GM23338 (cell line): ENCODE measurements around the gene GAS6. TPM values are rescaled to one million over a fixed set of nuclear protein-coding genes. Genes with fewer than 3 reads are reported as not detected.
A peak's percentile ranks its signal among the peaks of the same experiment; 100 is the strongest.

Source experiments
- ATAC-seq: fragments of 200-7000 bp; cut with Tn5 transposase; 3 replicates; pipeline ENCODE4 v1.9.1; 2020
- DNase-seq: peaks from one replicate; pipeline ENCODE4 v3.0.0-alpha.2; 2015; ENCODE audit warnings: low spot score
- H2AFZ ChIP-seq: fragments of 200-600 bp; sonication (generic); 2 replicates; pipeline ENCODE4 v1.8.0; 2016; ENCODE audit warnings: antibody characterized with exemption, mild to moderate bottlenecking, moderate library complexity
- H3F3A ChIP-seq: fragments of 200-600 bp; sonication (generic); replicated peaks from 2 replicates; pipeline ENCODE4 v1.8.0; 2017; ENCODE audit warnings: antibody characterized with exemption, mixed run types, low read depth
- H3K27ac ChIP-seq: fragments of 200-600 bp; sonication (generic); 2 replicates; pipeline ENCODE4 v1.6.1; 2016; ENCODE audit warnings: low read depth
- H3K27me3 ChIP-seq: fragments of 200-600 bp; sonication (generic); 2 replicates; pipeline ENCODE4 v1.8.0; 2016; ENCODE audit warnings: mild to moderate bottlenecking, mixed run types, moderate library complexity; ENCODE audit not compliant: insufficient read depth
- H3K36me3 ChIP-seq: fragments of 200-600 bp; sonication (generic); 2 replicates; pipeline ENCODE4 v1.8.0; 2016; ENCODE audit warnings: mild to moderate bottlenecking; ENCODE audit not compliant: insufficient read depth
- H3K4me1 ChIP-seq: fragments of 200-600 bp; sonication (generic); 2 replicates; pipeline ENCODE4 v1.8.0; 2016; ENCODE audit warnings: mild to moderate bottlenecking, moderate library complexity; ENCODE audit not compliant: insufficient read depth
- H3K4me2 ChIP-seq: fragments of 200-600 bp; sonication (generic); 2 replicates; pipeline ENCODE4 v1.7.1; 2017; ENCODE audit warnings: mixed run types
- H3K4me3 ChIP-seq: fragments of 200-600 bp; sonication (generic); 2 replicates; pipeline ENCODE4 v1.6.1; 2016; ENCODE audit warnings: mixed run types
- H3K79me2 ChIP-seq: fragments of 200-600 bp; sonication (generic); replicated peaks from 2 replicates; pipeline ENCODE4 v1.8.0; 2017; ENCODE audit warnings: mild to moderate bottlenecking; ENCODE audit not compliant: insufficient read depth
- H3K9me2 ChIP-seq: fragments of 200-600 bp; sonication (generic); 2 replicates; pipeline ENCODE4 v1.8.0; 2017; ENCODE audit not compliant: insufficient read depth
- H4K20me1 ChIP-seq: fragments of 200-600 bp; sonication (generic); replicated peaks from 2 replicates; pipeline ENCODE4 v1.8.0; 2017; ENCODE audit warnings: mild to moderate bottlenecking; ENCODE audit not compliant: insufficient read depth
- H3K27ac Mint-ChIP-seq: 2 replicates; pipeline ENCODE4 v1.8.0; 2020; ENCODE audit warnings: inconsistent platforms, mild to moderate bottlenecking, moderate library complexity, mixed read lengths
- H3K27me3 Mint-ChIP-seq: 3 replicates; pipeline ENCODE4 v1.8.0; 2022; ENCODE audit warnings: low read depth, mild to moderate bottlenecking, moderate library complexity, mixed read lengths, inconsistent platforms; ENCODE audit not compliant: insufficient read depth, poor library complexity
- H3K36me3 Mint-ChIP-seq: 3 replicates; pipeline ENCODE4 v1.8.0; 2021; ENCODE audit warnings: low read depth, mild to moderate bottlenecking, inconsistent platforms, moderate library complexity, mixed read lengths
- H3K4me1 Mint-ChIP-seq: 3 replicates; pipeline ENCODE4 v1.8.0; 2020; ENCODE audit warnings: mild to moderate bottlenecking, inconsistent platforms, mixed read lengths
- H3K4me3 Mint-ChIP-seq: 3 replicates; pipeline ENCODE4 v1.8.0; 2021; ENCODE audit warnings: moderate library complexity, mild to moderate bottlenecking, inconsistent platforms, mixed read lengths
- H3K9me3 Mint-ChIP-seq: 3 replicates; pipeline ENCODE4 v1.8.0; 2020; ENCODE audit warnings: moderate library complexity, mild to moderate bottlenecking, inconsistent platforms, mixed read lengths
- CREB1 ChIP-seq: fragments of 250-450 bp; sonication (Bioruptor Pico); IDR thresholded peaks from 2 replicates; pipeline ENCODE4 v1.5.0; 2020; ENCODE audit warnings: low read depth, mild to moderate bottlenecking, moderate library complexity
- CTCF ChIP-seq, 2 experiments: fragments of 200-600 bp in 1 of 2; sonication (generic) in 1 of 2; conservative IDR thresholded peaks; 2 replicates each; pipeline versions ENCODE4 v1.5.1 to v1.6.1; 2016 to 2017; ENCODE audit warnings: antibody characterized with exemption in 2 of 2, low read depth in 2 of 2, mild to moderate bottlenecking in 2 of 2, moderate library complexity in 1 of 2
- ETS1 ChIP-seq: IDR thresholded peaks from 2 replicates; pipeline ENCODE4 v1.6.1; 2016; ENCODE audit warnings: antibody characterized with exemption
- EZH2 ChIP-seq: fragments of 200-600 bp; sonication (generic); IDR thresholded peaks from one replicate; pipeline ENCODE4 v1.8.0; 2017; ENCODE audit warnings: antibody characterized with exemption, mild to moderate bottlenecking, low read depth; ENCODE audit not compliant: unreplicated experiment
- EZH2phosphoT487 ChIP-seq: fragments of 200-600 bp; sonication (generic); IDR thresholded peaks from one replicate; pipeline ENCODE4 v1.8.1; 2018; ENCODE audit warnings: antibody characterized with exemption; ENCODE audit not compliant: unreplicated experiment
- JUNB ChIP-seq: IDR thresholded peaks from one replicate; pipeline ENCODE4 v1.6.1; 2016; ENCODE audit warnings: antibody characterized with exemption; ENCODE audit not compliant: unreplicated experiment
- NANOG ChIP-seq: IDR thresholded peaks from 2 replicates; pipeline ENCODE4 v1.6.1; 2016; ENCODE audit warnings: antibody characterized with exemption, borderline replicate concordance
- POLR2AphosphoS5 ChIP-seq: IDR thresholded peaks from 2 replicates; pipeline ENCODE4 v1.6.1; 2016; ENCODE audit warnings: antibody characterized with exemption, low read depth
- REST ChIP-seq: IDR thresholded peaks from one replicate; pipeline ENCODE4 v1.6.1; 2018; ENCODE audit warnings: antibody characterized with exemption; ENCODE audit not compliant: unreplicated experiment
- STAT1 ChIP-seq: IDR thresholded peaks from one replicate; pipeline ENCODE4 v1.6.1; 2016; ENCODE audit warnings: antibody characterized with exemption; ENCODE audit not compliant: unreplicated experiment
- ZNF114 ChIP-seq: fragments of 250-450 bp; sonication (Bioruptor Pico); IDR thresholded peaks from 2 replicates; pipeline ENCODE4 v1.5.0; 2020; ENCODE audit warnings: mild to moderate bottlenecking, moderate library complexity
- ZNF331 ChIP-seq: fragments of 250-450 bp; sonication (Bioruptor Pico); IDR thresholded peaks from 2 replicates; pipeline ENCODE4 v1.5.0; 2020; ENCODE audit warnings: low read depth, mild to moderate bottlenecking, moderate library complexity
- ZNF462 ChIP-seq: fragments of 250-450 bp; sonication (Bioruptor Pico); IDR thresholded peaks from 2 replicates; pipeline ENCODE4 v1.5.0; 2020; ENCODE audit warnings: mild to moderate bottlenecking, moderate library complexity
- polyA plus RNA-seq: library from polyadenylated mRNA; unstranded; fragments of >200 nt; fragmentation: Nextera tagmentation; extraction: Ambion mirVana; gene quantifications from 2 replicates; pipeline ENCODE4 v1.2.1, GENCODE V29; 2016
- total RNA-seq: library from RNA; depleted of rRNA; stranded (reverse); fragments of >200 nt; shearing (Covaris generic); gene quantifications from 2 replicates; pipeline ENCODE4 v1.2.3, GENCODE V29; 2014

GAS6 gene
- total and polyA plus RNA-seq, 2 experiments from 2014 or later = 7.9 to 21.2 TPM

GRCh38 chr13:113813749-113814434, 50.0 kb downstream of the GAS6 start:
- Histone ChIP-seq H3K27ac (no peak overlapping the region), H3K36me3 (no peaks in the 10 kb centered on the region), H4K20me1 (no peaks in the 10 kb centered on the region), H3K4me3 (no peak overlapping the region), H3K79me2 (no peaks in the 10 kb centered on the region), H2AFZ (no peak overlapping the region), H3K9me2 (no peaks in the 10 kb centered on the region), H3K4me1 (no peaks in the 10 kb centered on the region), H3F3A (no peaks in the 10 kb centered on the region), H3K4me2 (no peak overlapping the region), H3K27me3 (no peaks in the 10 kb centered on the region)
- Mint-ChIP-seq H3K36me3 (peaks cover 8% of the 10 kb centered on the region), H3K27me3 (peaks cover 15% of the 10 kb centered on the region), H3K4me3 (no peak overlapping the region), H3K27ac (peak overlapping the region; percentile 38; the same call in 1 of the 2 replicates), H3K9me3 (peaks cover 9% of the 10 kb centered on the region), H3K4me1 (no peaks in the 10 kb centered on the region; the same call in 2 of the 3 replicates)
- no peak for TF ChIP-seq EZH2
- no peak for TF ChIP-seq POLR2AphosphoS5
- TF ChIP-seq STAT1 = no peak
- TF ChIP-seq ZNF114 (CRISPR knock-in tag) = no peak
- TF ChIP-seq ZNF462 (CRISPR knock-in tag) = no peak
- TF ChIP-seq ETS1 = no peak
- no peak for TF ChIP-seq REST
- no peak for TF ChIP-seq NANOG
- TF ChIP-seq EZH2phosphoT487 = no peak
- no peak for TF ChIP-seq JUNB
- TF ChIP-seq CTCF (conservative IDR thresholded peaks at IDR 0.05; ENCODE audit: low read depth in 2 of 2) = no peak
- no peak for TF ChIP-seq ZNF331 (CRISPR knock-in tag)
- TF ChIP-seq CREB1 (CRISPR knock-in tag) = no peak
- no peak for DNase-seq
- no peak for ATAC-seq
